Activated T-helper 2 cell treated with anti-CD3 and anti-CD28 coated beads, Interferon-gamma antibody, Interleukin-2, Interleukin-4, amounts not matched to agents 10 μg/mL and 5 μg/mL and 100 μg/mL, durations not matched to agents 14 hours and 24 hours and 36 hours (primary cell): ENCODE measurements around the gene ACOX1. TPM values are rescaled to one million over a fixed set of nuclear protein-coding genes. Genes with fewer than 3 reads are reported as not detected.

Experiments
- DNase-seq: peaks from one replicate; pipeline ENCODE4 v3.0.0; 2021; ENCODE audit warnings: low spot score
- H3K27ac Mint-ChIP-seq: one replicate; pipeline ENCODE4 v1.8.0; 2021; ENCODE audit warnings: mixed read lengths
- H3K27me3 Mint-ChIP-seq: one replicate; pipeline ENCODE4 v1.8.0; 2021; ENCODE audit warnings: low read depth, mixed read lengths
- H3K36me3 Mint-ChIP-seq: one replicate; pipeline ENCODE4 v1.8.0; 2021; ENCODE audit warnings: low read depth, mixed read lengths
- H3K4me1 Mint-ChIP-seq: one replicate; pipeline ENCODE4 v1.8.0; 2021; ENCODE audit warnings: low read depth, mixed read lengths
- H3K4me3 Mint-ChIP-seq: one replicate; pipeline ENCODE4 v1.8.0; 2021; ENCODE audit warnings: low read depth, mild to moderate bottlenecking, moderate library complexity, mixed read lengths
- H3K9me3 Mint-ChIP-seq: one replicate; pipeline ENCODE4 v1.8.0; 2021; ENCODE audit warnings: mixed read lengths
- intact Hi-C: fragments of 100-400 bp; cut with micrococcal nuclease; formaldehyde crosslinking; loops from one replicate; pipeline ENCODE4 v1.15.1; 2023
- total RNA-seq: library from RNA; stranded (reverse); gene quantifications from 2 replicates; pipeline ENCODE4 v1.2.3, GENCODE V29; 2022

The ACOX1 gene
- total RNA-seq, 1 donor from 2014 or later, result 29.4 TPM

DNA sequence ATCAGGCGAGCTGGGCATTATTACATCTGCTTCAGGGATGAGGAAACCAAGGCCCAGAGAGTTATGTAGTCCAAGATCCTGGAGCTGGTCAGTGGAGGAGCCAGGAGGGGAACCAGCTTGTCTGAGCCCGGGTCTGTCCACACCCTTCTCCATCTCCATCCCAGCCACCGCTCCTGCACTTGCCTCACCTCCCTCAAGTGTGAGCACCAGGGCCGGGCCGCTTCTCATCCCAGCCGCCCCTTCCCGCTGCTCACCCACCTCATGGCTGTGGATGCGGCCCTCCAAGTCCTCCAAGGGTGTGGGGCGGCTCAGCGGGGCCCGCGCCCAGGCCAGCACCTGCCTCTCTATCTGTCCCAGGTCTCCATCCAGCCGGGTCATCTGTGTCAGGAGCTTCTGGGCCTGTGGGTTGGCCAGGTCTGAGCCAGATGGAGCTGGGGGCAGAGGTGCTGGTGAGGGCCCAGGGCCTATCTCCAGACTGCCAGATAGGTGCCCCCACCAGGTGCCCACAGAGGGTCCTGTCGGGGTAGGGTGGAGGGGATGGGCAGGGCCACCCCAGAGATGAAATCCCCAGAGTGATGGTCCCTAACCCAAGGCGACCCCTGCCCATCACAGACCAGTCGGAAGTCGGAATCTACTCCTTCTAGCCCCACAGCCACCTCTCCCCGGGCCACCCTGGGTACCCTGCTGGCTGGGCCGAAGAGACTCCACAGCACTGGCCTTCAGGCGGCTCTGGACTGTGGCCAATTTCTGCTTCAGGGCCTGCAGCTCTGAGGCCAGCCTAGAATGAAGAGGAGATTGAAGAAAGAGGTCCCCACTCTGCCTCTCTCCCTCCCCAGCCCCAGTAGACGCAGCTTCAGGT, 38.7 kb upstream of the ACOX1 start:
- intact Hi-C loops, result no loop called here
- no peaks in the 10 kb centered on the region for H3K27me3 Mint-ChIP-seq
- DNase-seq, result no peak
- H3K27ac Mint-ChIP-seq, result no peak overlapping the region
- H3K4me3 Mint-ChIP-seq, result no peak overlapping the region
- H3K9me3 Mint-ChIP-seq, result no peaks in the 10 kb centered on the region
- H3K36me3 Mint-ChIP-seq, result no peaks in the 10 kb centered on the region
- no peaks in the 10 kb centered on the region for H3K4me1 Mint-ChIP-seq

DNA sequence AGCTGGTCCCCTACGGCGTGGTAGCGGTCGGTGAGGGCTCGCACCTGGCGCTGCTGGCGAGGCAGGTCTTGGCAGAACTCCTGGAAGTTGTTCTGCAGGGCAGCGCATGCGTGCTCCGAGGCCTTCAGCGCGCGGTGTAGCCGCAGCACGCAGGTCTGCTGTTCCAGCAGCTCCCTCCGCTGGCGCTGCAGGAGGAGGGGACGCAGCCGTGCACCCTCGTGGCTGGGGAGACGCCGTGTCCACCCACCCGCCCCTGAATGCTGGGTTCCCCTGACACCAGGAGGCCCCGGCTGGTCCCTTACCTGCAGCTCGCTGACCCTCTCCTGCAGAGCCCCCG, 35.9 kb upstream of the ACOX1 start:
- H3K36me3 Mint-ChIP-seq, result no peaks in the 10 kb centered on the region
- no peak overlapping the region for H3K27ac Mint-ChIP-seq
- DNase-seq, result no peak
- H3K9me3 Mint-ChIP-seq, result no peaks in the 10 kb centered on the region
- no peaks in the 10 kb centered on the region for H3K4me1 Mint-ChIP-seq
- intact Hi-C loops, result loop anchor here (1.0 kb wide), 2 partner anchors 92 to 284 kb away; no protein-coding TSS in a partner anchor
- H3K27me3 Mint-ChIP-seq, result no peaks in the 10 kb centered on the region
- no peak overlapping the region for H3K4me3 Mint-ChIP-seq

DNA sequence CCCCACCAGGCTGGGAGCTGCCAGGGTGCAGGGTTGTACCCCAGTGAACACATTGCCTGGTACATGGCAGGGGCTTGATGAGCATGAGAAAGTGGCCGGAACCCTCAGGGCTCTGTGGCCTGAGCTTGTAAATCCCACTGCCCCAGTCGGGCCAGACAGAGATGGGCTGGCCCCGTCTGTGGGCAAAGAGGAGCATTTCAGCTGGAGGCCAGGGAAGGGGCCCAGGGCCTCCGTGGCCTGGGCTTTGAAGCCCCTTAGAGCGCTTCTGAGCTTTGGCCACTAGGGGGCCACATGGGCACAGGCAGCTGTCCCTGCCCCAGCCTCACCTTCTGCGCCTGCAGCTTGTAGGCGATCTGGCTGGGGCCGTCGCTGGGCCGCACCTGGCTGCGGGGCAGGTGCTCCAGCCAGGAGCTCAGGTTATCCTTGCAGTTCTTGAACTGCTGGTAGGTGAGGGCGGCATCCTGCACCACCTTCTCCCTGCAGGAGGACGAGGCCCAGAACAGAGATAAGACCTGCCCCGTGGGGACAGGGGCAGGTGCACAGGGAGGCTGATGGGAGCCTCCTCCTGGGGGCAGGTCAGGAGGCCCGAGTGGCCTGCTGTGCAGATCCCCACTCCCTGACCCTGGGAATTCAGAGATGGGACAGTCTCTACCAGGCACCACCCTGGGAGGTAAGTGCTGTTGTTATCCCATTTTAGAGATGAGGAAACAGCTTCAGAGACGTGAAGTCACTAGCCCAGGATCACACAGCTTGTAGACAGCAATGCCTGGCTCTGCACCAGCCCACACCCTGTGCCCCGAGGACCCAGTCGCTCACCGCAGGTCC, 35.3 kb upstream of the ACOX1 start:
- DNase-seq, result peak; percentile 68
- no peaks in the 10 kb centered on the region for H3K4me1 Mint-ChIP-seq
- no peaks in the 10 kb centered on the region for H3K9me3 Mint-ChIP-seq
- intact Hi-C loops, result loop anchor here (1.0 kb wide), 2 partner anchors 93 to 285 kb away; no protein-coding TSS in a partner anchor
- H3K4me3 Mint-ChIP-seq, result no peak overlapping the region
- H3K36me3 Mint-ChIP-seq, result no peaks in the 10 kb centered on the region
- no peaks in the 10 kb centered on the region for H3K27me3 Mint-ChIP-seq
- no peak overlapping the region for H3K27ac Mint-ChIP-seq

DNA sequence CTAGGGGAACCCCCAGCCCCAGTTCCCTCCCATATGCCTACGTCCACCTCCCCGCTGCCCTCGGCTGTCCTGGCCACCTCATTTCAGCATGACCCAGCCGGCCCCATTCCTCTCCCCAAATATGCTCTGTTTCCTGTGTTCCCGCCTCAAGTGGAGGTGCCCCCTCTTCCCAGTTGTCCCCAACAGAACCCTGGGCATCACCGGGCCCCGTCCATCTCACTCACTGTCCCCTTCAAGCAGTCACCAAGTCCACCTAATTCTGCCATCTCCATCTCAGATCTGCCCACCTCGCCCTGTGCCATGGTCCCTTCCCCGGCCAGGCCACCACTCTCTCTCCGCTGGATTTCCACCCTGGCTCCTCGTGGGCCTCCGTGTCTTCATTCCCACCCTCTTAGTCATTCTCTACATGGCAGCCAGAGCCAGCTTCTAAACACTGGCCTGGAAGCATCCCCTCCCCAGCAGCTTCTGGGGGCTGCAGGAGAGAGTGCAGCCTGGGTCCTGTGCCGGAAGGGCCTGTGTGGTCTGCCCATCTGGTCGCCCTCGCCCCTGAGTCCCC, 34.5 kb upstream of the ACOX1 start:
- Mint-ChIP-seq H3K36me3 (no peaks in the 10 kb centered on the region), H3K27ac (no peak overlapping the region), H3K9me3 (no peaks in the 10 kb centered on the region), H3K4me1 (no peaks in the 10 kb centered on the region), H3K4me3 (no peak overlapping the region), H3K27me3 (no peaks in the 10 kb centered on the region)
- intact Hi-C loops, result no loop called here
- no peak for DNase-seq

DNA sequence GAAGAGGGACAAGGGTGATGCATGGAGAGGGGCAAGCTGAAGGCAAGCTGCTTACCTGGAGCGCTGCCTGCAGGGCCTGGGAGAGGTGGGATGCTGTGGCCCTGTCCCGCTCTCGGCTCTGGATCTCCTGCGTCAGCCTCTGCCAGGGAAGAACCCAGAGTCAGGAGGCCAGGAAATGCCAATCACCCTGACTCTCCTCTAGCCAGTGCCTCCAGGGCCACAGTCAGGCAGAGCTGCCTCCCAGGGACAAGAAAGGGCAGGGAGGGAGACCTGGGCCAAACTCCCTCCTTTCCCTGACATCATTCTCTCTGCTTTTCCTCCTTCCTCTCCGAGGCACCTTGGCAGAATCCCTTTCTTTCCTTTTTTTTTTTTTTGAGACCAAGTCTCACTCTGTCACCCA, 33.0 kb upstream of the ACOX1 start:
- no peaks in the 10 kb centered on the region for H3K36me3 Mint-ChIP-seq
- no peaks in the 10 kb centered on the region for H3K9me3 Mint-ChIP-seq
- H3K27me3 Mint-ChIP-seq, result no peaks in the 10 kb centered on the region
- no peaks in the 10 kb centered on the region for H3K4me1 Mint-ChIP-seq
- DNase-seq, result no peak
- H3K4me3 Mint-ChIP-seq, result no peak overlapping the region
- no peak overlapping the region for H3K27ac Mint-ChIP-seq
- intact Hi-C loops, result no loop called here

DNA sequence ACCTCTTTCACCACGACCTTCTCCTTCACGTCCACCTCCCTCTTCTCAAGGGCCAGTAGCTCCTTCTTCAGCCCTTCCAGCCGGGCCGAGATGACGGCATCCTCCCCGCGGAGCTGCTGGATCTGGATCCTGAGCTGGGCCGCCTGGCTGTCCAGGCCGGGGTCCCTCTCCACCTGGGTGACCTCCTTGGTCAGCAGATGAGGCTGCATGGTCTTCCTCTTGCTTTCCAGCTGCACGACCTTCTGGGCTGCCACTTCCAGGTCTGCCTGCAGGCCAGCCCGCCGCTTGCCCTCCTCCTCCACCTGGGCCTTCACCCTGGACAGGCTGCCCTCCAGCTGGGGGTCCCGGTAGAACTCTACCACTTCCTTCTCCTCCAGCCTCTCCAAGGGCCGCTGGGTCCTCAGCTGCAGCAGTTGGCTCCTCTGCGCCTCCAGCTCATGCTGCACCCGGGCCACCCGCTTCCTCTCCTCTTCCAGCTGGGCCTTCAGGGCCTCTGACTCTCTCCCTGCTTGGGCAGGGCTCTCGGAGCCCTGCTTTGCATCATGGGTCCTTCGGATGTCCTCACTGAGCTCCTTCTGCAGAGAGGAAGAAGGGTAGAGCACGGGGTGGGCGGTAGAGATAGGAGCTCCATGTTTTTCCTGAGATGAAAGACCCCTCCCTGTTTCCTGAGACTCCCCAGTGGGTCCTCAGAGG, 31.1 kb upstream of the ACOX1 start:
- Mint-ChIP-seq H3K36me3 (no peaks in the 10 kb centered on the region), H3K27me3 (no peaks in the 10 kb centered on the region), H3K4me3 (no peak overlapping the region), H3K9me3 (no peaks in the 10 kb centered on the region), H3K27ac (no peak overlapping the region), H3K4me1 (no peaks in the 10 kb centered on the region)
- intact Hi-C loops, result no loop called here
- DNase-seq, result no peak

DNA sequence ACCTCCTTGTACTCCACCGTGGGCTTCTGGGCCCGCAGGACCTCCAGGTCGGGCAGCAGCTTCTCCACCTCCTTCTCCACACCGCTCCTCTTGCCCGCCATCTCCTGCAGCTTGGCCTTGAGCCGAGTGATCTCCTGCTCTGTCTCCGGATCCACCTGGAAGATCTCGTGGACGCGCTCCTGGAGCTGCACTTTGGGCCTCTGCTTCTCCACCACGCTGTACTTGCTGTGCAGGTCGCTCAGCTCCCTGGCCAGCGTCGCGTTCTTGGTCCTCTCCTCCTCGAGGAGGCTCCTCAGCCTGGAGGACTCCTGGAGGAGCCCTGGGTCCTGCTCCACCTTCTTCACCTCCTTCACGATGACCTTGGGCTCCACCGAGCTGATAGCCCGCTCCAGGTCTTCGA, 30.5 kb upstream of the ACOX1 start:
- Mint-ChIP-seq H3K4me1 (no peaks in the 10 kb centered on the region), H3K27ac (no peak overlapping the region), H3K36me3 (no peaks in the 10 kb centered on the region), H3K27me3 (no peaks in the 10 kb centered on the region), H3K4me3 (no peak overlapping the region), H3K9me3 (no peaks in the 10 kb centered on the region)
- intact Hi-C loops, result no loop called here
- DNase-seq, result no peak

DNA sequence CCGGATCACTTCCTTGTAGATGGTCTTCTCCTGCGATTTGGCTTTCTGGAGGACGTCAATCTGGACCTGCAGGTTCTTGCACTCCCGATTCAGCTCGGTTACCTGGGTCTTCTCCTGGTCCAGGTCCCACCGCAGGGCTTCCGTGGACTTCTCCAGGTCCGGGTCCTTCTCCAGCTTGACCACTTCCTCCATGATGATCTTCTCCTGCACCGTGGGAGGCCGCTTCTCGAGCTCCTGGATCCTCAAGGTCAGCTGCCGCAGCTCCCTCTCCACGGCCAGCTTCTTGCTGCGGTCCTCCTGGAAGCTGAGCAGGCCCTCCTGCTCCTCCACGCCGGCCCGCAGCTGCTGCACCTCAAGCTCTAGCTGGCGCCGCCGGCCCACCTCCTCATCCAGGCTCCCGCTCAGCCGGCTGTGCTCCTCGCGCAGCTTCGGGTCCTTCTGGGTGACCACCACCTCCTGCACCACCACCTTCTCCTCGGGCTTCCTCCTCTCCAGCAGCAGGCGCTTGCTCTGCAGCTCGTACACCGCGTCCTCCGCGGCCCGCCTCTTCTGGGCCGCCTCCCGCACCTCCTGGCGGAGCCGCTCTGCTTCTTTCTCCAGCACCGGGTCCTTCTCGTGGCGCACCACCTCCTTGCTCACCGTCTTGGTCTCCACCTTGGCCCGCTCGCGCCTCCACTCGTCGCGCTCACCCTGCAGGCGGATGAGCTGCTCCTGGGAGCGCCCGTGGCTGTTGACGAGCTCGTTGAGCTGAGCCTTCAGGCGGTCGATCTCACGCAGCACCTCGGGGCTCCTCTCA, 29.9 kb upstream of the ACOX1 start:
- intact Hi-C loops, result no loop called here
- Mint-ChIP-seq H3K4me3 (no peak overlapping the region), H3K36me3 (no peaks in the 10 kb centered on the region), H3K9me3 (no peaks in the 10 kb centered on the region), H3K27ac (no peak overlapping the region), H3K4me1 (no peaks in the 10 kb centered on the region), H3K27me3 (no peaks in the 10 kb centered on the region)
- DNase-seq, result no peak

DNA sequence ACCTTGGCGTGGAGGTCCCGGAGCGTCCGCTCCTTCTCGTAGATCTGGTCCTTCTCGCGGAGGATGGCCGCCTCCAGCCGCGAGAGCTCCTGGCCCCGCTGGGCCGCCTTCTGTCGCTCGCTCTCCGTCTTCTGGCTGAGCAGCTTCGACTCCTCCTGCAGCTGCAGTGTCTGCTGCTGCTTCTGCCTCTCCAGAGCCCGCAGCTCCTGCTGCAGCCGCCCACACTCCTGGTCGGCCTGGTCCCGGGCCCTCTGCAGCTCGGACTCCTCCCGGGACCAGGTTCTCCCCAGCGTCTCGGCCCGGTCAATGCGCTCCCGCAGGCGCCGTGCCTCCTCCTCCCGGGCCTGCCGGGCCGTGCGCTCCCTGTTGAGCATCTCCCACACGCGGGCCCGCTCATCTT, 29.2 kb upstream of the ACOX1 start:
- H3K36me3 Mint-ChIP-seq, result no peaks in the 10 kb centered on the region
- DNase-seq, result no peak
- H3K4me1 Mint-ChIP-seq, result no peaks in the 10 kb centered on the region
- no peaks in the 10 kb centered on the region for H3K9me3 Mint-ChIP-seq
- H3K4me3 Mint-ChIP-seq, result no peak overlapping the region
- H3K27ac Mint-ChIP-seq, result no peak overlapping the region
- no peaks in the 10 kb centered on the region for H3K27me3 Mint-ChIP-seq
- intact Hi-C loops, result no loop called here

DNA sequence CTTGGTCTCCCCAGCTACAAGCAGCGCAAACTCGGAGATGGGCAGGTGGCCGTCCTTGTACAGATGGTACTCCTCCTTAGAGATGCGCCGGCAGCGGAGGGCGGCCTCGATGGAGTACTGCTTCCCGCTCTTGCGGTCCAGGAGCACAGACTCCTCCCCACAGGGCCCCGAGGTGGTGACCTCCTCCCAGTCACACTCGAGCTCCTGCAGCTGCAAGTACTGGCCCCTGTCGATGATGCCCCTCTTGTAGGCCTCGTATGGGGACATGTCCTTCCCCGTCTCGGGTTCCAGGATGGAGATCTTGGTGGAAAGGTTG, 28.8 kb upstream of the ACOX1 start:
- intact Hi-C loops, result no loop called here

DNA sequence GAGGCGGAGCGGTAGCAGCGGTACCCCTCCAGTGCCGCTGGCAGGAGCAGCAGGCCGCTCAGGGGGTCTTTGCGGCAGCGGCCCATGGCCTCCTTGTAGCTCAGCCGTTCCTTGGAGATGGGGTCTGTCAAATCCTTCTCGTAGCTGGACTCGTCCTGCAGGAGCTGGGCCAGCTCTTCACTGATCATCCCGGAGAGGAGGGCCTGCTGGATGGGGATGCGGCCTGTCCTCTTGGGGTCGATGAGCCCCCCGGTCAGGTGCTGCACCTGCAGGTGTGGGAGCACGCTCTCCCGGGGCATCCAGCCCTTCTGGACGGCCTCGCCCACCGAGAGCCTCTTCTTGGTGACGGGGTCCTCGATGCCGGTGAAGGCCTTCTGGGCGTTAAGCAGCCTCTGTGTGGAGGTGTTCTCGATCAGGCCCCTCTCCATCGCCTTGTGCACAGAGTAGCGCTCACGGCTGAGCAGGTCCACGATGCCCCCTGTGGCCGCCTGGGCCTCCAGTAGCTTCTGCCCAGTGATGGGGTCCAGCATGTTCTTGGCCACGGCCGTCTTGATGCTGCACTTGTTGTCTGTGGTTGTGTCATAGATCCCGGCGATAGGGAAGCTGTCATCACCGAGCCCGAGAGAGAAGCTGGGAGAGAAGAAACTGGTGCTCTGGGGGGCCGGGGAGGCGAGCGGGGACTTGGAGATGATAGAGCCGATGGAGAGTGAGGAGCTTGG, 28.3 kb upstream of the ACOX1 start:
- H3K27me3 Mint-ChIP-seq, result no peaks in the 10 kb centered on the region
- no peaks in the 10 kb centered on the region for H3K4me1 Mint-ChIP-seq
- no peaks in the 10 kb centered on the region for H3K9me3 Mint-ChIP-seq
- H3K36me3 Mint-ChIP-seq, result no peaks in the 10 kb centered on the region
- H3K4me3 Mint-ChIP-seq, result no peak overlapping the region
- no peak for DNase-seq
- no peak overlapping the region for H3K27ac Mint-ChIP-seq
- intact Hi-C loops, result no loop called here

More for the DNA sequence above, 28.8 kb upstream of the ACOX1 start:
- DNase-seq, result no peak
- Mint-ChIP-seq H3K4me3 (no peak overlapping the region), H3K27ac (no peak overlapping the region), H3K9me3 (no peaks in the 10 kb centered on the region), H3K27me3 (no peaks in the 10 kb centered on the region), H3K36me3 (no peaks in the 10 kb centered on the region), H3K4me1 (no peaks in the 10 kb centered on the region)
